GM18520 (cell line): Measurements from ENCODE around the gene ALG11.
"Not testable (repeated sequence)": the region's sequence is repeated elsewhere in the genome, so short reads cannot be mapped to it uniquely, and the experiment has no call there.

ENCODE experiments used
- ATAC-seq: cut with Tn5 transposase; IDR thresholded peaks from one replicate; pipeline ENCODE4 v1.9.1; 2021; ENCODE audit not compliant: unreplicated experiment

The ALG11 gene, protein sequence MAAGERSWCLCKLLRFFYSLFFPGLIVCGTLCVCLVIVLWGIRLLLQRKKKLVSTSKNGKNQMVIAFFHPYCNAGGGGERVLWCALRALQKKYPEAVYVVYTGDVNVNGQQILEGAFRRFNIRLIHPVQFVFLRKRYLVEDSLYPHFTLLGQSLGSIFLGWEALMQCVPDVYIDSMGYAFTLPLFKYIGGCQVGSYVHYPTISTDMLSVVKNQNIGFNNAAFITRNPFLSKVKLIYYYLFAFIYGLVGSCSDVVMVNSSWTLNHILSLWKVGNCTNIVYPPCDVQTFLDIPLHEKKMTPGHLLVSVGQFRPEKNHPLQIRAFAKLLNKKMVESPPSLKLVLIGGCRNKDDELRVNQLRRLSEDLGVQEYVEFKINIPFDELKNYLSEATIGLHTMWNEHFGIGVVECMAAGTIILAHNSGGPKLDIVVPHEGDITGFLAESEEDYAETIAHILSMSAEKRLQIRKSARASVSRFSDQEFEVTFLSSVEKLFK

DNA sequence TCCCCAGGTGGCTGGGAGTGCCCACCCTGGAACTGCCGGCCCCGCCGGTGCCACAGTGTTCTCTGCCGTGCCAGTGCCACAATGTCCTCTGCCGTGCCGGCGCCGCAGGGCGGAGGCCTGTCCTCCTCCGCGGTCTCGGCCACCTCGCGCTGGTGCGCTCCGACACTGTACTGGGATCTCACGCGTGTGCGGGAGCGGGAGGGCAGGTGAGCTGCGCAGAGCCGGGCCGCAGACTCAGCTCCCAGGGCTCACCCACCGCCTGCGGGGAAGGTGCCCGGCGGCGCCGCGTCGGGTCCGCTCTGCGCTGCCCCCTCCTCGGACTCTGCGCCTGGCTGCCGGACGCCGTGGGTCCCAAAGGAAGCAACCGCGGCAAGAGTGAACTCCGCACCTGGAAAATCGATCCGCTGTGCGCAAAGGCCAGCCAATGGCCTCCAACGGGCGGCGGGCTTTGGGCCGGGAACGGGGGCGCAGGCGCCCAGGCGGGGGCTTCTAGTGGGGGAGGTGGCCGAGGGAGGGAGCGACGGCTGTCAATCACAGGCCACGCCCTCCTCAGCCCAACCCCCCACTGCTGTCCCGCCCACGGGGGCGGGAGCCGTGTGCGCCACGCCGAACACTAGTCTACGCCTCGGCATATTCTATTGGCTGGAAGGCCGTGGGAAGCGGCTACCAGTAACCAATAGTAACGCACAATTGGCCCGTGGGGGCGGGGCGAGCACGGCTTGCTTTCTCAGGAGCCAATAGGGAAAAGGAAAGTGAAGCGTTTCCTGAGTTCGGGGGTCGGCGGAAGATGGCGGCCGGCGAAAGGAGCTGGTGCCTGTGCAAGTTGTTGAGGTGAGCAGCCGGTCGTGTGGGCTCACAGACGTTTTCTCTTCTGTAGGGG is at the start of gene ALG11:
ALG11 (plus strand) TSS at position 767 of the 880 bp plus-strand sequence; CDS start at position 788, 21 bp downstream.
- ATAC-seq, result peak; percentile 99

DNA sequence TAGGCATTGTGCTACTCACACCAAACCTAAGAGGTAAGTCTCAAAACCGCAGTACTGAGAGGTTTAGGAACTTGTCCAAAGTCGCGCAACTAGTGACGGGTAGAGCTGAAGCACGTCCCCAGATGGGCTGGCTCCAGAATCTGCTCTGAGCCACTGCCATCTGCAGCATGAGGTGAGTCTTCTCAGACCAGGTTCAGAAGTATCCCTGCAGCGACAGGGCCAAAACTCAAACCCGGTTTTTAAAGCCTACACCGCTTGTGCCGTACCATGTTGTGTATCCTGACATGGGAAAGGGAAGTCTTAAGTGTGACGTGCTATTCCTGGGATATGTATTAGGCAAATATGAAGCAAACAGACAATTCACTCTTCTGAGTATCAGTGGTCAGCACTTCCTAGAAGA is 46.0 kb upstream of the ALG11 start:
- no peak for ATAC-seq

DNA sequence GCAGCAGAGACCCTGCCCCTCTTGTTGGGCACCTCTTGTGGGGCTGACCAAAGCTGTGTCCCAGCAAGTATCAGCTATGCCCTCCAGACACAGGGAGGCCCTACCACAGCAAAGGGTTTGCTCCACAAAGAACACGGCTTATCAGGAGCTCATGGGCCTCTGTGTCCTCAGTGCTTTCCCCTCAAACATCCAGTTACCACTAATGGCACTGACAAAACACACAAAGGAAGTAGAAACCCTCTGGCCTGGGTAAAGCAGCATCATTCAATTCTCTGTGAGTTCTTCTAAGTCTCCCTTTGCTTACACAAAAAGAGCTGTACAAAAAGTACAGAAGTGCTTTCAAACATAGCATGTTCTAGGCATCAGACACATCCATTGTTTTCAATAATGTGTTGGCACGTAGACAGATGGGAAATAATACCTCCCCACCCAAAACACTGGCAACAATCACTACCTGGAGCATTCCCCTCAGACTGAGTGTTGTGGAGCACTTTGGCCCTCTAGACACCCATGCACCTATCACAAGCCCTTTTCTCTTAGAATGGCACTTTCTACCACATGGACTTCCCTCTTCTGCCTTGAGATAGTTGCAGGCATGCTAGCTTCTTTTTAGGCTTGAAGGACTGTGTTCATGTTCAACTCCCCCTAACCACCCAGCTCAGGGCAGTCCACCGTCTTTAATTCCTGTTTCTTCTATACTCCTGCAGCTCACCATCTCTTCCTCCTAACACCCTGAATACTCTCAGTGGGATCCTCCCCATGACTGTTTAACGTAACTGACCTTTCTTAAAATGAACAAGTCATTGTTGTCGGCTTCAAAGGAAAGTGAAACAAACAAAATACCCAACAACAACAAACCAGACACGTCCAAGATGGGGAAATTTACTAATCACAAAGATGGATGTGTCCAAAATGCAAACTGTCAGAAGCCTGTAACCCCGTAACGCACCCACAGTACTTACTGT is 44.4 kb upstream of the ALG11 start:
- no peak for ATAC-seq

DNA sequence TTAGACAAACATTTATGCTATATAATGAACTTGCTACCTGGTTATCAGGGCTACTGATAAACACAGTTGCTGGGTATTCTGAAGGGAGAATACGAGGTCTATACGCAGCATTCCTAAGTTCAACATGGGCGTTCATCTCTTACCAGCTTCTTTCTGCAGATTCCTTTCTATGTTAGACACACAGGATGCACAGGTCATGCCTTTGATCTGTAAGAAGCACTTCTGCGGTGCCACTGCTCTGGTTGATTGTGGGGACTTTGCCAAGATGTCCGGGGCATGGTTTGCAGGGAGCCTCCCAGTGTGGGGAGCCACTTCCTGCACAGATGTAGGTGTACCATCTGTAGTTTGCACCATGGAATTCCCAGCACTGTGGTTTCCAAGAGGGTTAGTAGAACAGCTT is 41.8 kb upstream of the ALG11 start:
- ATAC-seq, result no peak

DNA sequence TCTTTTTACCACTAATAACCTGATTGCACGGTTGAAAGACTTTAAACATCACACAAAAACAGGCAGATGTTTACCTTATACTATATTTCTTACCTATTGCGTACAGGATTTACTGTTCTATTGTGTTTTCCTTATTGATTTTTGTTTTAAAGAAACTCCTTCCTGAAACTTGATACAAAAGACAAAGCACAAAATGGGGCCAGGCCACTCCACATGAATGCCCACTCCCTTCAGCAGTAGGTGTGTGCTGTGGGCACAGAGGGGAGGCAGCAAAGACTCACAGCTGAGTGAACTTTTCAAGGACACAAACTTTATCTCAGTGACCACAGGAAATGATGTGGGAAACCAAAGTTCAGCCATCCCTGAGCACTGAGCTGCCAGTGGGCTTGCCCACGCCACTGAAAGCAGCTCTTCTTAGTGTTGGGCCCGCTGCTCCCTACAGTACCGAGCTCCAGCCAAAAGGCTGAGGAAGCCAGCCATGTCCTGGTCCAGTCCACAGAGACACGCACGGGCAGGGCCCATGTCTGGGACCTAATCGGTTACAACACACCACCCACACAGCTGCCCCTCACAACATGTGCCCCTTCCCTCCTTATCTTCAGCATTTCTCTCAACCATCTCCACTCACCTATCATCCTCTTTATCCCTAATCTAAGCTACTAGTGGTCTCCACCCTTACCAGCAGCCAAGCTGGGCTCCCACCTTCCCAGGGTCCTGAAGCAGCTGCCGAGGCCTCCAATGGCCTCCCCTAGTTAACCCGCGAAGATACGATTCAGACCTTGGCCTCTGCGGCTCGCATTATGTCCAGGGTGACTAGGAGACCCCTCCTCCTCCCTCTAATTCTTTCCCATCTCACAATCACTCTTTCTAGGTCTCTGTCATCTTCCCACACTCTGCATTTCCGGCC is 40.4 kb upstream of the ALG11 start:
- no peak for ATAC-seq

DNA sequence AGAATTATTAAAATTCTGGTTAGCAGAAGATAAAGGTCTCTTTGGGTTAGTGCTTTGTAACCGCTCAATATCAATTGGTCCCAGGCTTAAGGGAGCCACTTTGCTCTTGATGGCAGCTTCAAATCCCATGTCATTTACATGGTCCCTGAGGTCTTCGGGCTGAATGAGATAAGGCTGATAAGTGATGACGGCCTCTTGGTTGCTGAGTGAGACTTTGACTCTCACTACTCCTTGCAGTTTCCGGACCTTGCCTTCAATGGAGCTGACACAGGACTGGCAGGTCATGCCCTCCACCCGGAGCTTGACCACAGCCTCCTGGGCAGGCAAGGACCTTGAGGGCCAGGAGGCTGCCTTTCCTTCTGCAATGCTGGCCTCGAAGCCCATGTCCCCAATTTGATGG is 37.7 kb upstream of the ALG11 start:
- ATAC-seq, result no peak

DNA sequence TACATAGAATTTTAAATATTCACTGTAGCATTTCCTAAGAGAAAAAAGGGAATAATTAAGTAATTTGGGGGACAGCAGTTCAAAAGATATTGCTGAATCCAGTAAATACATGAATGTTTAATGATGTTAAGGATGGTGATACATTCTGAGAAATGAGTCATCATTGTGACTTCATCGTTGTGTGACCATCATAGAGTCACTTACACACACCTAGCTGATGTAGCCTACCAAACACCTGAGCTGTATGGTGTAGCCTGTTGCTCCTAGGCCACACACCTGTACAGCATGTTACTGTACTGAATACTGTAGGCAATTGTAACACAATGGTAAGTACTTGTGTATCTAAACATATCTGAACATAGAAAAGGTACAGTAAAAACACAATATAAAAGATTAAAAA is 35.8 kb upstream of the ALG11 start:
- no peak for ATAC-seq

DNA sequence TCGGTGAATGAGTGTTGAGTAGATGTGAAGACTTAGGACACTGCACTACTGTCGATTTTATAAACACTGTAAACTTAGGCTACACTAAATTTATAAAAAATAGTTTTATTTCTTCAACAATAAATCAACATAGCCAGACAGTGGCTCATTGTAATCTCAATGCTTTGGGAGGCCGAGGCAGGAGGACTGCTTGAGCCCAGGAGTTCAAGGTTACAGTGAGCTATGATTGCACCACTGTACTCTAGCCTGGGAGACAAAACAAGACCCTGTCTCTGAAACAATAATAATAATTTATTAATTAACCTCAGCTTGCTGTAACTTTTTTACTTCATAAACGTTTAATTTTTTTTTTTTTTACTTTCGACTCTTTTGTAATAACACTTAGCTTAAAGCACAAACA is 35.3 kb upstream of the ALG11 start:
- no peak for ATAC-seq

DNA sequence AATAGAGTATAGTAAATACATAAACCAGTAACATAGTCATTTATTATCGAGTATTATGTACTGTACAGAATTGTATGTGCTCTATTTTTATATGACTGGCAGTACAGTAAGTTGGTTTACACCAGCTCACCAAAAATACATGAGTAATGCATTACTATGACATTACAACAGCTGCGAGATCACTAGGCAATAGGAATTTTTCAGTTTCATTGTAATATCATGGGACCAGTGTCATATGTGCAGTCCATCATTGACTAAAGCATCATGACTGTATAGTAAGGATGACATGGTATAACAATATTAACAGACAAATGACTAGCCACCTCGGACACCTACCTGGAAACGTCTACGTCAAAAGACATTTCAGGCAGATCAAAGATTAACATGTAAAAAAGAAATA is 34.6 kb upstream of the ALG11 start:
- no peak for ATAC-seq

DNA sequence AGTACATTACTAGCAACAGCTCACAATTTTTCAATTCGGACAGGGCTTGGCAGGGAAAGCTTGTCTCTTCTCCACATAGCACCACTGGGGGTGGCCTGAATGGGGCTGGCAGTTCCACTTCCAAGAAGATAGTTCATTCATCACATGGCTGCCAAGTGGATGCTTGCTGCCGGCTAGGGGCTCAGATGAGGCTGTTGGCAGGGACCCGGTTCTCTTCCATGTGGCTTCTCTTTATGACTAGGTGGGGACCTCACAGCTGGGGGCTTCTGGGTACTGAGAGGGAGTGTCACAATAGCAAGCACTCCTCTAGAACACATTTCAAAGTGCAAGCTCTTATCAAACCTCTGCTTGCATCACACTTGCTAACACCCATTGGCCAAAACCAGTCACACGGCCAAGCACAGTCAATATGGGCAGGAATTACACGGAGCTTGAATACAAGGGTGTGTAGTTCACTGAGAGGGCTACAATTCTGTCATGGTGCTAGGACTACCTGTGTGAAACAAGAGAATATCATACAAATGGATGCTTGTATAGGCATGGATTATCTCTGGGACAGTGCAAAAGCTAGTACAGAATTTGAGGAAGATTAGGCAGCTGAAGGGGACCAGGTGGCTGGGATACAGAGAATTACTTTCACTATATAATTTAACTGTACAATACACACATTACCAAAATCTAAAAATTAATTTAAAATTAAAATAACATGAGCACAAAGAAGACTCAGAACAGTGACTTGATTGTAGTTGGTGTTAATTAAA is 33.2 kb upstream of the ALG11 start:
- ATAC-seq, result no peak

DNA sequence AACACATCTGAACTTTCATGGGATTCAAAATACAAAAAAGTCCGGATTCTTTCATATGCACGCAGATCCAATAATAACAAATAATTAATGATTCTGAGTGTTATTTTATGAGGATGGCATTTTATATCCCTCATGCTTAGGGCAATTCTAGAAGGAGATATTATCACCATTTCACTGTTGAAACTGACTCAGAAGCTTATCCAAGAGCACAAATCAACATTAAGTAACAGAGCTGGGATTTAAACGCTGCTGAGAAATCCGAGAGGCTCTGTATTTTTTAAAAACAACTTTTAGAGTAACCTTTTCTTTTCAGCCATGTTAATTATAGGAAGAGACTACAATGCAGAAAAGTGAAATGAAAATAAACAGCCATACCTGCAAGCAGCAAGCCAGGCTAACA is 31.3 kb upstream of the ALG11 start:
- ATAC-seq, result no peak

DNA sequence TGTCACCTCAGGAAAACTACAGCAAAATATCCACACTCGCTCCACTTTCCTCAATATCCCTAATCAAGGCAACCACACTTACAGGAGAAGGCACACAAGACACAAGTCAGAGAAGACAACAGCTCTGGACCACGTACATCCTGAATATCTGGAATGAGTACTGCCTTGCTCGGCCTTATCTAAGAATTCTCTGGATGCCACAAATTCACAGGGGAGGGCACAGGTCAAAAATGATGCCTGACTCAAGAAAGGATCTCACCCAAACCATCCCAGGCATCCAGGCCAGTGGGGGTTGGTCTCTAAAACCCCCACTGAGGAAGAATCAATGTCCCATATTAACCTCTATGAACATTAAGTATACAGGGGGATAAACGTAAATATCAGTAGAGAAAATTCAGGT is 30.8 kb upstream of the ALG11 start:
- no peak for ATAC-seq

DNA sequence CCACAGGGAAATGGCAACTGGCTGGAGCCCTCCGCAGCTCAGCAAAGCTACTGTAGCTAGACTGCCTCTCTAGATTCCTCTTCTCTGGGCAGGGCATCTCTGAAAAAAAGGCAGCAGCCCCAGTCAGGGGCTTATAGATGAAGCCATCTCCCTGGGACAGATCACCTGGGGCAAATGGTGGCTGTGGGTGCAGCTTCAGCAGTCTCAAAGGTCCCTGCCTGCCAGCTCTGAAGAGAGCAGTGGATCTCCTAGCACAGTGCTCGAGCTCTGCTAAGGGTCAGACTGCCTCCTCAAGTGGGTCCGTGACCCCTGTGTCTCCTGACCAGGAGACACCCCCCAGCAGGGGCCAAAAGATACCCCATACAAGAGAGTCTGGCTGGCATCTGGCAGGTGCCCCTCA is 28.9 kb upstream of the ALG11 start:
- ATAC-seq, result not testable (repeated sequence)

DNA sequence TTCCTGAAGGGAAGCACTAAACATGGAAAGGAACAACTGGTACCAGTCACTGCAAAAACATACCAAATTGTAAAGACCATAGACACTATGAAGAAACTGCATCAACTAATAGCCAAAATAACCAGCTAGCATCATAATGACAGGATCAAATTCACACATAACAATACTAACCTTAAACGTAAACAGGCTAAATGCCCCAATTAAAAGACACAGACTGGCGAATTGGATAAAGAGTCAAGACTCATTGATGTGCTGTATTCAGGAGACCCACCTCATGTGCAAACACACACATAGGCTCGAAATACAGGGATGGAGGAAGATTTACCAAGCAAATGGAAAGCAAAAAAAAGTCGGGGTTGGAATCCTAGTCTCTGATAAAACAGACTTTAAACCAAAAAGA is 27.3 kb upstream of the ALG11 start:
- not testable (repeated sequence) for ATAC-seq

DNA sequence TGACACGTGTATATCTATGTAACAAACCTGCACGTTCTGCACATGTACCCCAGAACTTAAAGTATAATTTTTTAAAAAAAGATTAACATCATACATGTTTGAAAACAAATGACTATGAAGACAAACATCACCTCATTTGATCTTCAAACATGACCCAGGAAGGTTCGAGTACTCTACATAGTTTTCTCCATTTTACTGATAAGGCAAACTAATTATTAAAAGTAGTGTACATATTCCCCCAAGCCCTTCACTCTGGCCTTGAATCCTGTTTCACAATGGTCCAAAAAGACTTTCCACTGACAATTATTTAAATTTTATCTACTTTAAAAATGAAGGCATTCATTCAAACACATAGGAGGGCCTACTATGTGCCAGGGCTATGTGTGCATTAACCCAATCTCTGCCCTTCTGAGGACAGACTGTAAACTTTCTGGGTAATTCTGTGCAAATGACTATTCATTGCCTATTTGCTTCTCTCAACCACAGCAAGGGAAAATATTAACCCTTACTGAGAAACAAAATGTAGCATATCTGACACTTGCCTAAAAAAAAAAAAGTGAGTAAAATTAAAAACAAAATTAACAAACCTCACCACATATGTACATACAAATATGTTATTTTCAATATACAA is 23.1 kb upstream of the ALG11 start:
- ATAC-seq, result no peak

DNA sequence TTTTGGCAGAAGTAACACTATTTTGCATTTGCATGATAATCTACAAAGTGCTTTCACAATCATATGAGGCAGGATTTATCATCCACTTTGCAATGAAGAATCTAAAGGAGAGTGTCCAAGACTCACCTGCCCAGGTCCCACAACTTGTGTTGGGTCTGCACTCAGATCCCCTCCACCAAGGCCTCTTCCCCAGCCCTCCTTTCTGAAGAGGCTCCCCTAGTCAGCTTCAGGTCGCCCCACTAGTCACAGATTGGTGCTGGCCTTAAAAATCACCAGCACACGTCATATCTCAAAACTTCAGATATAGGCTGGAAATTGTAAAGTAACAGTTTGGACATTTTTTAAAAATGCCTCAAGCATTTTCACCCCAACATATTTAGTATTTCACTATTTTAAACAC is 18.5 kb upstream of the ALG11 start:
- ATAC-seq, result no peak

DNA sequence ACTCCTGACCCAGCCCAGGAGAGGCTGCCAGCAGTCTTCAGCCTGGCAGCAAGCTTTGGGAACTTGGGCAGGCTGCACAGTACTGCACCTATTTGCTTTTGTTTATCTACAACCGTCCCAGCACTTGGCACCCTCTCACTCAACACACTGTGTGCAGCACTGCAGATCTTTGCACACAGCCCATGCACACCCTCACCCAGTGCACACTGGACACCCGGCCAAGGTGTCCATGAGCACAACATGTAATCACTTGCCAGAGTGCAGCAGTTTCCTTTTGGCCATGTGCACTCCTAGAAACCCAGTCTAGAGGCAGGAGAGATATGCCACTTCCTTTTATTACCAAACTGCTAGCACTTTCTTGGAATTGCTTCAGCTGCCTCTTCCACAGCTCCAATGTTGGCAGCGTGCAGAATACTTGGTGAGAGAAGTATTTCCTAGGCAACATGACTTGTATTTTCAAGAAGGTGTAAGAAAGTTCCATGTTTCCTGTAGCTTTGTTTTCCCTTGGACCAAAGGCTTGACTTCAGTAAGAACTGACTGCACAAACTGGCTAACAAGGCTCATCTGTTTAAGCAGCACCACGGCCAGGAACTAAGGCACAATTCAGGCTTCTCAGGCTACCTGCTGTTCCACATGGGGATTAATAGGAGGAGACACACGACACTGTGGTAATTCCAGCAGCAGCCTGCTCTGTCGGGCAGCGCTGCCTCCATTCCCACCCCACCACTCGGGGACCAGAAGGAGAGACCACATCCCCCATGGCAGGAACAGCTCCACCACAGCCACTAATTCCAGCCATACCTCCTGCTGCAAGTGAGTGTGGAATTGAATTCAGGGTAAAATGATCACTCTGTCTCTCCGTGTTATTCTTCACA is 16.3 kb upstream of the ALG11 start:
- no peak for ATAC-seq

DNA sequence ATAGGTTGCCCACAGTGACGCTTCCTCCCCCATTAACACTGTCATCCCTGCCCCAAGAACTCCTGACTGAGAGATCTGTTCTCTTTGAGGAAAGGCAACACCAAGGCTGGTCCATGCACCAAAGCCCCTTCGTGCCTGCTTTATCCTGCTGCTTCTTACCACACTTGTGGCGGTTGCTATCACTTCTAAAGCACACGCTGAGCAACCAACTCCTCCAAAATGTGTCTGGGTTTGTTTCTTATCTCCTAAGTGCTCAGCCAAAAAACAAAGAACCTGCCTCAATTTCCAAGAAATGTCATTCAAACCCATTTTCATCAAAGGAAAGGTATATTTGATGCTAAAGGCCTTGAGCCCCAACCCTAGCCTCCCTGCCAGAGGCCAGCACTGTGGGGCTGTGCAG is 15.6 kb upstream of the ALG11 start:
- no peak for ATAC-seq
